NCI-H526 treated with DMSO at 0.1 percent for 48 hours (cell line): Measurements from ENCODE around the gene FAM43A.

Source experiments
- DNase-seq: peaks from one replicate; lab custom pipeline; 2025; lab: John Stamatoyannopoulos, UW

The FAM43A gene, protein sequence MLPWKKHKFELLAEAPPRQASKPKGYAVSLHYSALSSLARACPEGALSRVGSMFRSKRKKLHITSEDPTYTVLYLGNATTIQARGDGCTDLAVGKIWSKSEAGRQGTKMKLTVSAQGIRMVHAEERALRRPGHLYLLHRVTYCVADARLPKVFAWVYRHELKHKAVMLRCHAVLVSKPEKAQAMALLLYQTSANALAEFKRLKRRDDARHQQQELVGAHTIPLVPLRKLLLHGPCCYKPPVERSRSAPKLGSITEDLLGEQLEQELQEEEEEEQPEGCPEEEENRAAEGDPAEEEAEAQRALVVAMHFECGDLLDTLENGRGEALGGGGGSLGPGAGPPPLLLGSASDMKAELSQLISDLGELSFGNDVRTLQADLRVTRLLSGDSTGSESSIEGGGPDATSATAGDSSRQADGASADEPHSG

DNA sequence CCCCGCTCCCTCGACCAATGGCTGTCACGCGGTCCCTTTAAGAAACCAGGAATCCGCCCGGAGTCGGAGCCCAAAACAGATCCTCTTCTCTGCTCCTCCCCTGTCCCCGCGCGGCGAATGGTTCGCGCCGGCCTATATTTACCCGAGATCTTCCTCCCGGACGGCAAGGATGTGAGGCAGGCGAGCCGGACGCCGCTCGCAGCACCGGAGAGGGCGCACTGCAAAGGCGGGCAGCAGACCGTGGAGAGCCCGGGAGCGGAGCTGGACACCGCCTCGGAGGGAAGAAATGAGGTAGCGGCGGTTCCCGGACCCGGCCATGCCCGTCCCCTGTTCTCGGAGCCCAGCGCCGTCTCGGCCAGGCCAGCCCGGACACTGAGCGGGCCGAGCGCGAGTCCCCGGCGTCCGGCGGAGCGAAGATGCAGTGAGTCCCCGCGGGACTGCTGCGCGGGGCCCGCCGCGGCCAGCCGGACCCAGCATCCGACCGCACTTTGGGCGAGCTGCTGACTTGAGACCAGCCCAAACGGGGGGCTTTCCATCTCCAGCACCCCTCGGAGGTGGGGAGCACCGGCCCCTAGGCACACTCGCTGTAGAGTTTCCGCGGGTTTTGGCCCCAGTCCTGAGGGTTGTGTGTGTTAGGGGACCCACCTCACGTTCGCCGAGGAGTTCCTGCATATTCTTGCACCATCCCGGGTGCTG lies at the start of gene FAM43A:
Gene FAM43A, plus strand, starts transcription at position 166 of the 696 bp plus-strand sequence. CDS start 944 bp downstream, outside the sequence.
- peak; percentile 74 for DNase-seq

DNA sequence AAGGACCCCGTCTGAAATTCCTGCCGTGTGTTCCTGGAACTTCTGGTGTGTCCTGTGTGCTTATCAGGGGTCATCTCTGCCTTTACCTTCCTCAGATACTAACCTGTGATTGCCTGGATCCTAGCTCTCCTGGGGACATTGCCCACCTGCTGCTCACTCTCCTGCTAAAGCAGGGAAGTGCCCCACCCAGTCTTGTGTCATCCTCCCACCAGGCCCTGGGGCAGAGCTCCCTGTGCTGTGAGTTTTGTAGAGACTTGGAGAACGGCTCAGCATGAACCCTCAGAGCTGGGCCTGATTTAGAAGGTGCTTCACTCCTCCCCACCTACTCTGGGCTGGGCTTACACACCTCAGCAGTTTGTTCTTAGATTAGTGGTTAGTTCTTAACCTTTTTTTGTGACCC lies 48.6 kb upstream of the FAM43A start:
- DNase-seq, result no peak

DNA sequence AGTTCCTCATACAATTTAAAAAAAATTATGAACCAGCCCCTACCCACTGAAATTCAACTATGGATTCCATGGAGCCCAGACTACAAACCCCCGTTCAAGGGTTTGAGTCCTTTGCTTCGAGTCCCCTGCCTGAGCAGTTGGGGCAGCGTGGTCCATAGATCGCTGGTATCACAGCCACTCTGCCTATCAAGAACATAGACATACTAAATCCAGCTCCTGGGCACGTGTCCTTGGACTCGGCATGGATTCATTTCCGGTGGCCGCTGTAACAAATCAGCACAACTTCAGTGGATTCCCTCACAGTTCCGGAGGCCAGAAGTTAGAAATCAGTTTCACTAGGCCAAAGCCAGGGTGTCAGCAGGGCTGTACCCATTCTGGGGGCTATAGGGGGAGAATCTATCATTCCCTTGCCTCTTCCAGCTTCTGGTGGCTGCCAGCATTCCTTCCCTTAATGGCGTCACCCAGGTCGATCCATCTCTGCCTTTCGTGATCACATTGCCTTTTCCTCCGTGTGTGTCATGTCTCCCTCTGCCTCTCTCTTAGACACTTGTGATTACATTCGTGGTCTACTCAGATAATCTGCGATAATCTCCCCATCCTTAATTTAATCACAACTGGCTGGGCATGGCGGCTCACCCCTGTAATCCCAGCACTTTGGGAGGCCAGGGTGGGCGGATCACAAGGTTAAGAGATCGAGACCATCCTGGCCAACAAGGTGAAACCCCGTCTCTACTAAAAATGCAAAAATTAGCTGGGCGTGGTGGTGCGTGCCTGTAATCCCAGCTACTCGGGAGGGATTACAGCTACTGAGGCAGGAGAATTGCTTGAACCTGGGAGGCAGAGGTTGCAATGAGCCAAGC lies 47.9 kb upstream of the FAM43A start:
- no peak for DNase-seq

DNA sequence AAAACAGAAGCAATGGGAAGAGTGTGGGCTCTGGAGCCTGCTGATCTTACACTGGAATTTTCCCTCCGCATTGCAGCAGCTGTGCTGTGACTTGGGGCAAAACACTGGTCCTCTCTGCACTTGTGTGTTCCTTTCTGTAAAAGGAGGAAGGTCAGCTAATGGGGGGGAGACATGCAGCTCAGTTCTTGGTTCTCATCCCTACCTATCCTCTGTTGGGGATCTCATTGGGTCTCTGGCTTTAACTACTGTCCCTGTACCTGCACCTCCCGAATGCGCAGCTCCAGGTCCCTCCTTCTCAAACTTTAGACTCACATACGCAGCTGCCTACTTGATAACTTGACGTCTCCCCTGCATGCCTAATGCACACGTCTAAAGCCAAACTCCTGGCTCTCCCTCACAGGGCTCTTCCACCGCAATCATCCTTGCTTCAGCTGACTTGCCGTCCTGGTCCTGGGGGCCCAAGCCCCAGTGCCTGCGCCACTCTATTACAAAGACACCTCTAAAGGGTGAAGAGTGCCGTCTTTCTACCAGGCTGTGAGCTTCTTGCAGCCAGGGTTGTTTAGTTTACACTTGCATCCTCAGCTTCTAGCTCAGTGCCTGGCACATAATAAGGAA lies 46.6 kb upstream of the FAM43A start:
- no peak for DNase-seq

DNA sequence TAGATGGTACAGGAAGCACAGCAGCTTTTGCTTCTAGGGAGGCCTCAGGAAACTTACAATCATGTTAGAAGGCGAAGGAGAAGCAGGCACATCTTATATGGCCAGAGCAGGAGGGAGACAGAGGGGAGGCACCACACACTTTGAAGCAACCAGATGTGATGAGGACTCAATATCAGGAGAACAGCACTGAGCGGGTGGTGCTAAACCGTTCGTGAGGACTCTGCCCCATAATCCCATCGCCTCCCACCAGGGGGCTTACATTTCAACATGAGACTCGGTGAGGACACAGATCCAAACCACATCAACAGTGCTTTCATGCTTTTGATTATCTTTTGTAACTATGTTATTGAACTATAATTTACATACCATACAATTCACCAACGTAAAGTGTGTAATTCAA lies 44.9 kb upstream of the FAM43A start:
- no peak for DNase-seq

- DNase-seq, result no peak
Observed at GRCh38 chr3:194642769-194643168, 42.9 kb upstream of the FAM43A start.

GRCh38 chr3:194647747-194648146 lies 37.9 kb upstream of the FAM43A start:
- DNase-seq, result no peak

- no peak for DNase-seq
Observed at GRCh38 chr3:194654443-194654842, 31.2 kb upstream of the FAM43A start.

DNA sequence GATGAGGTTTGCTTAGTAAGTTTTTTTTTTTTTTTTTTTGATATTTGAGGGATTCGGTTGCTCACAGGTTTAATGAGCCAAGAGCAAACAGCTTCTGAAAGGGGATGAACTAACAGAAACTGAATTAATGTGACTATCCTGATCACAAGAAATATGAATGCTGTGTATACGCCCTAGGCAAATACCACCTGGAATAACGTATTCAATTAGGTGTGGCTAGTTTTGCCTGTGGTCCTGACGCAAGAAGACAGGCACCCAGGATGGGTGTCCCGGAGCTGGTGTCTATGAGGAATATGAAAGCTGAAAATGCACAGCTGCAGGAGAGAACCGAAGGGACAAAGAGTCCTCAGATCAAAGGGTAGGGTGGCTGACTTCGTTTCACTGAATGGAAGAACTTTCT lies 28.2 kb upstream of the FAM43A start:
- DNase-seq, result peak; percentile 72

GRCh38 chr3:194658477-194659242 lies 27.0 kb upstream of the FAM43A start:
- no peak for DNase-seq

DNA sequence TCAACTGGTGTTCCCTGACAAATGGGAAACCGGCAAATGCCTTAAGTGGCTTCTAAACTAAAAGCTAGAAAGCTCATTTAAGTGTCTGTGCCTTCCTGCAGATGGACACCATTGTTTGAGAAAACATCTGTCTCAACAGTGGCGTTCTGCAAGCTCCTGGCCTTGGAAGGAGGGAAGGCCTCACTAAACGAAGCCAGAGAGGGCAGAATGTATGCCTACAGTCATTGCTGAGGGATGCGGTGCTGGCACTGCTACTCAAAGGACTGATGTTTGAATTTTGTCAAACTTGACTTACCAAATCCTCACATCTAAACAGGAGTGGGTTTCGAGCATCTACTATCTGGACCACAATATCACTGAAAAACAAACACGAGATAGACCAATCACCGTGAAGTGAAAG lies 25.9 kb upstream of the FAM43A start:
- DNase-seq, result no peak

DNA sequence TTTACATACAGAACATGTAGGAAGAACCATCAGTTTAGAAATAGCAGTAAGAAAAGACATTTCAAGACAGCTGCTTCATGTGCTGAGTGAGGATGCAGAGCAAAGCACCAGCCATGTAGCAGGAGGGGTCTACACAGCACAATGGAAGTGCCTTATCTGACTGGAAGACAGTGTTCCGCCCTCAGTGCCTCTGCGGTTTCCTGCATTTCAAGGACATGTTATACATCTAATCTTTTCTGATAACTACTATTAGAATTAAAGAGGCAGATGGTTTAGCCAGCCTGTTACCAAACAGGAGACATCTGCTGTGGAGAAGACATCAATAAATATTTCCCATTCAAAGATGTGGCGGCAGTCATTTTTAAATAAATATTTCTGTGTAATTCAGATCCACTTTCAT lies 24.3 kb upstream of the FAM43A start:
- DNase-seq, result no peak

- DNase-seq, result no peak
Observed at GRCh38 chr3:194661946-194662345, 23.7 kb upstream of the FAM43A start.

- DNase-seq, result no peak
Observed at GRCh38 chr3:194664857-194665256, 20.8 kb upstream of the FAM43A start.

DNA sequence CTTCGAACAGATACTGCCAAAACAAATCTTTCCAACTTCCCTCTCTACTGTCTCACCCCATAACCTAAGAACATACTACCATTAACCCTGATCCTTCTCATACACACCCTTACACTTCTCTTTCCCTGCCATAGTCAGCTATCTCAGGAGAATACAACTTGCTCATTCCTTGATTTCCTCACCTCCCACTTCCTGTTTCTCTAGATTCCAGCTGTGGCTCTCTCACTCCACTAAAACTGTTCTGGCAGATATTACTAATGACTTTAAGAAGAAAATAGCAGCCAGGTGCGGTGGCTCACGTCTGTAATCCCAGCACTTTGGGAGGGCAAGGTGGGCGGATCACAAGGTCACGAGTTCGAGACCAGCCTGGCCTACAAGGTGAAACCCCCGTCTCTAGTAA lies 18.3 kb upstream of the FAM43A start:
- no peak for DNase-seq

DNA sequence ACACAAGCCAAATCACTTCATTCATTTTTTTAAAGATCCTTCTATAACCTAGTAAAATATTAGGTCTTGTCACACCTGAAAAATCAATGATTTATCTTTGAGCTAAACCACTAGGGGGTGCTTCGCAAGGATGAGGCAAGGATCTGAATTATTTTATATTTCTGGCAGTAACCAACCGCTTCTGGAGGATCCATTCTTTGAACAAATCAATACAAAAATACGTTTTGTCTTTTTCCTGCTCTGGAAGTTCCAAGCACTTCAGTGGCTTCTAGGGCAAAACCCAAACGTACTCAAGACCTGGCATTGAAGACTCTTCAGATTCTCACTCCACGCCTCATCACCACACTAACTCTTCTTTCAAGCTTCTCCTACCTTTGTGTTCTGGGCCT lies 14.2 kb upstream of the FAM43A start:
- peak; percentile 25 for DNase-seq

- peak; percentile 88 for DNase-seq
Observed at GRCh38 chr3:194671900-194672808, 13.5 kb upstream of the FAM43A start, which contains the start of gene LSG1. LSG1 (minus strand) TSS chr3:194672191; CDS start chr3:194672162, 29 bp downstream.

GRCh38 chr3:194672876-194673275 lies 12.8 kb upstream of the FAM43A start:
- no peak for DNase-seq

GRCh38 chr3:194673761-194674160 lies 11.9 kb upstream of the FAM43A start:
- DNase-seq, result no peak

DNA sequence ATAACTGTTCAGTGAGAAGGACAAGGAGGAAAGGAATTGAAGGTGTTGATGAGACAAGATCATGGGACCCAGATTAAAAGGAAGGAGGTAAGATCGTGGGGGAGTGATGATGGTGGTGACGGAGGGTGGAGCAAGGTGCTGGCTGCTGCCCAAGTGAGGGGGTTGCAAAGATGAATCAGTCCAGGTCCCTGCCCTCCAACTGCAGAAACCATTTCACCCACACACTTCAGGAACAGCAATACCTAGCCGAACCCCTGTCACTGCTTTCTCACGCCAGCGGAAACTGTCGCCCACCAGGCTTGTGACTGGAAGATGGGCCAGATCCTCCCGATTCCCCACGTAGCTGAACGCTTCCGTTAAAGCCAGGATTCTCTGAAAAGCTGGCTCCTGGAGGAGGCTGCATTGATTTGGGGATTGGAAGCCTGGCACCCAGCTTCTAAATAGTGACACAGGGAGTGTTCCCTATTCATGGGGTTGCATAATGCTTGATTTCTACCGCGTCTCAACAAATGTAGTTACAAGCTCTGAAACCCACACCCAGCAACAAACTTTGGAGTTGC lies 10.5 kb upstream of the FAM43A start:
- no peak for DNase-seq
